Measurements from ENCODE around the gene FAXC. TPM values are rescaled to one million over a fixed set of nuclear protein-coding genes. Genes with fewer than 3 reads are reported as not detected.

The FAXC gene
- total RNA-seq, 4 donors from 2014 or later = 0.20 to 1.5 (median 0.80) TPM; not detected in 1

DNA sequence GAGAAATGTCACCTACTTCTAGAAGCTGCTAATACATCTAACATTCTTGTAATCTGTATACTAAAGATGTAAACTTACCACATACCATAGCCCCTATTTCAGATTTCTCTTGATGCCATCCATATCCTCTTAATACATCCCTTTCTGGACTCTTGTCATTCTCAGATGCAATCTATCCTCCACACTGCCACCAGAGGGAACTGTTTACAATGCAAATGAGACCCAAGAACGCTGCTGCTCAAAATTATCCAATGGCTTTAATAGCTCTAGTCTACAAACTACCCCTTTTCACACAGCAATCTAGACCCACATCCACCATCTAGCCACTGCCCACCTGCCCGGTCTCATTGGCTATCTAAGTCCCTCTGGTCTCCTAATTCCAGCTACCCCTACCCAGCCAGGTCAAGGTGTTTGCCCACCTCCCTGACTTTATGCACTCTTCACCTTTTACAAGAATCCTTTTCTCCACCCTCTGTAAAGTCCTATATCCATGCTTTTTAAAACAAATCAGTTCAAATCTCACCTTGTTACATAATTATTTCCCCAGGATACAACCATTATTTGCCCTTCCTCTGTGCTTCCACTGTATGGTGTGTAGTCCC is 14.8 kb downstream of the FAXC start:
- peaks cover 0 to 3% of the 10 kb centered on the region in 2 donors for H3K4me1 ChIP-seq
- H3K4me3 ChIP-seq = no peak overlapping the region
- no peak overlapping the region for H3K27ac ChIP-seq
- in situ Hi-C loops (cut with MboI; ENCODE audit: low sequenced_read_pairs in 4 of 4) (no loop called here), intact Hi-C loops (cut with DNase I; ENCODE audit: low total_unique reads) (no loop called here)
- H3K36me3 ChIP-seq = no peaks in the 10 kb centered on the region
- H3K27me3 ChIP-seq = no peaks in the 10 kb centered on the region
- H3K9me3 ChIP-seq = no peaks in the 10 kb centered on the region
- DNase-seq = no peak
- ATAC-seq = no peak
- TF ChIP-seq, protein P1, sequence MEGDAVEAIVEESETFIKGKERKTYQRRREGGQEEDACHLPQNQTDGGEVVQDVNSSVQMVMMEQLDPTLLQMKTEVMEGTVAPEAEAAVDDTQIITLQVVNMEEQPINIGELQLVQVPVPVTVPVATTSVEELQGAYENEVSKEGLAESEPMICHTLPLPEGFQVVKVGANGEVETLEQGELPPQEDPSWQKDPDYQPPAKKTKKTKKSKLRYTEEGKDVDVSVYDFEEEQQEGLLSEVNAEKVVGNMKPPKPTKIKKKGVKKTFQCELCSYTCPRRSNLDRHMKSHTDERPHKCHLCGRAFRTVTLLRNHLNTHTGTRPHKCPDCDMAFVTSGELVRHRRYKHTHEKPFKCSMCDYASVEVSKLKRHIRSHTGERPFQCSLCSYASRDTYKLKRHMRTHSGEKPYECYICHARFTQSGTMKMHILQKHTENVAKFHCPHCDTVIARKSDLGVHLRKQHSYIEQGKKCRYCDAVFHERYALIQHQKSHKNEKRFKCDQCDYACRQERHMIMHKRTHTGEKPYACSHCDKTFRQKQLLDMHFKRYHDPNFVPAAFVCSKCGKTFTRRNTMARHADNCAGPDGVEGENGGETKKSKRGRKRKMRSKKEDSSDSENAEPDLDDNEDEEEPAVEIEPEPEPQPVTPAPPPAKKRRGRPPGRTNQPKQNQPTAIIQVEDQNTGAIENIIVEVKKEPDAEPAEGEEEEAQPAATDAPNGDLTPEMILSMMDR (IDR thresholded peaks at IDR 0.05 in 4 of 5, conservative IDR thresholded peaks at IDR 0.05 in 1 of 5) = peak in 1 of 5 experiments; percentile 14
- TF ChIP-seq POLR2A (IDR thresholded peaks at IDR 0.05) = no peak

DNA sequence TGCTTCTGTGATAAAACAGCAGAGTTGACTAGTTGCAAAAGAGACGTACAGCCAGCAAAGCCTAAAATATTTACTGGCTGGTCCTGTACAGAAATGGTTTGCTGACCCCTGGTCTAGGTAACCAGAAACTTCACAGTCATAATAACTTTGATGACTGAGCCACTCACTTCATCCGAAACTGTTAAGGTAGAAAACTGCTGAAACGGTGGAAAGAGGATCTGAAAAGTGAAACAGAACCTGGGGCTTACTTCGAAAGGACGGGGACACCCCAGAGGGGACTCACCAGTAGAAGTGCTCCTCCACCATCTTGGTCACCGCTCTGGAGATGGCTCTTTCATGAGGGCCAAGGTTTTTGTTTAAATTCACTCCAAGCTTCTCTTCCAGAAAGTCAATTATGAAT is 16.4 kb downstream of the FAXC start:
- intact Hi-C loops (cut with DNase I; ENCODE audit: low total_unique reads) (no loop called here), in situ Hi-C loops (cut with MboI; ENCODE audit: low sequenced_read_pairs in 4 of 4) (no loop called here)
- no peaks in the 10 kb centered on the region for H3K36me3 ChIP-seq
- DNase-seq = no peak
- H3K27me3 ChIP-seq = no peaks in the 10 kb centered on the region
- H3K9me3 ChIP-seq = no peaks in the 10 kb centered on the region
- no peak overlapping the region for H3K27ac ChIP-seq
- peaks cover 0 to 3% of the 10 kb centered on the region in 2 donors for H3K4me1 ChIP-seq
- no peak overlapping the region for H3K4me3 ChIP-seq
- no peak for ATAC-seq
- TF ChIP-seq, protein P1 (IDR thresholded peaks at IDR 0.05 in 4 of 5, conservative IDR thresholded peaks at IDR 0.05 in 1 of 5) = no peak
- no peak for TF ChIP-seq POLR2A (IDR thresholded peaks at IDR 0.05)

DNA sequence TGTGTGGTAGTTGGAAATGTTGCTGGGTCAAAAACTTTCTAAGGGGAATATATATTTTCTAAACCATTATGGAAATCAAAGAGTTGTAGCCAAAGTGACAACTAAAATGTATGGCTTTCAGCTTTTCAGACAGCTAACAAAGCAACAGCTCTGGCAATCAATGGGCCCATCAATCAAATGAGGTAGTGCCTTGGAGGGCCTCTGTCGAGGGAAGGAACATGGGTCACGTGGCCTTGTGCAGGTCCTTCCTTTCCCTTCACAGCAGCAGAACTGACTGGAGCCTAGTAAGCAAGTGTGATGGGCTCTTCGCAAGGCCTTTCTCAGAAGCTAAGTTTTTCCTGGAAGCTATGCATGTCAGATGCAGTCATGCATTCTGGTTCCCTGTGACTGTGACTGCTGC is 17.9 kb downstream of the FAXC start:
- in situ Hi-C loops (cut with MboI; ENCODE audit: low sequenced_read_pairs in 4 of 4) (no loop called here), intact Hi-C loops (cut with DNase I; ENCODE audit: low total_unique reads) (loop anchor here (2.0 kb wide), 1 partner anchor 93 kb away; the partner anchor contains the start of gene PNISR)
- H3K9me3 ChIP-seq = no peaks in the 10 kb centered on the region
- no peak overlapping the region for H3K4me3 ChIP-seq
- H3K36me3 ChIP-seq = no peaks in the 10 kb centered on the region
- H3K27ac ChIP-seq = no peak overlapping the region
- ATAC-seq (no peak), DNase-seq (no peak)
- TF ChIP-seq, protein P1 (IDR thresholded peaks at IDR 0.05 in 4 of 5, conservative IDR thresholded peaks at IDR 0.05 in 1 of 5) = no peak
- no peak for TF ChIP-seq POLR2A (IDR thresholded peaks at IDR 0.05)
- peaks cover 0 to 3% of the 10 kb centered on the region in 2 donors for H3K4me1 ChIP-seq
- H3K27me3 ChIP-seq = no peaks in the 10 kb centered on the region

DNA sequence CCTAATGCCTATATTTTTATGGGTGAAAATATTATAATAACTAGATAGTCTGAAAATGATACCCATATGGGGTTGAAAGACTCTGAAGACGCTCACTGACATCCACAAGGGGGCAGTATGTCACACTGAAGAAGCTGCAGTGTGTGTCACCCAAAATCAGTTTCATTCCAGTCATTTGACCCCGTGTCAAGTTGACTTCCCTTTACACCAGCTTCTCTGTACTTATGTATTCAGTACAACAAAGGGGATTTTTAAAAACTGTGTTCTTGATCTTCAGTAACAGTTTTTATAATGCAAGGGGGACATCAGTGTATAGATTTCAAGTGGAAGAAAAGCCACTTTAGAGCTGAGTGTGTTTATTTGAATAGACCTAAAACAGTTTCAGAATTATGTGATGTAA is 19.3 kb downstream of the FAXC start:
- Histone ChIP-seq H3K27ac (no peak overlapping the region), H3K4me1 (peaks cover 0 to 3% of the 10 kb centered on the region in 2 donors), H3K27me3 (no peaks in the 10 kb centered on the region), H3K36me3 (no peaks in the 10 kb centered on the region), H3K4me3 (no peak overlapping the region), H3K9me3 (no peaks in the 10 kb centered on the region)
- DNase-seq (peak in 1 of 2 donors; percentile 18), ATAC-seq (peak; percentile 39 to 86)
- in situ Hi-C loops (cut with MboI; ENCODE audit: low sequenced_read_pairs in 4 of 4) = no loop called here
- TF ChIP-seq, protein P1 (IDR thresholded peaks at IDR 0.05 in 4 of 5, conservative IDR thresholded peaks at IDR 0.05 in 1 of 5) = peak in 4 of 5 experiments; percentile 28 to 71 (median 44)
- no peak for TF ChIP-seq POLR2A (IDR thresholded peaks at IDR 0.05)
- intact Hi-C loops (cut with DNase I; ENCODE audit: low total_unique reads) = loop anchor here (2.0 kb wide), 1 partner anchor 95 kb away; the partner anchor contains the start of gene PNISR
